Muscle layer of colon (tissue), 2 donors: ENCODE measurements around the gene FCHSD2.

Experiments
- H3K27ac ChIP-seq: one replicate; pipeline ENCODE4 v1.7.0; 2013; ENCODE audit warnings: low read depth, mild to moderate bottlenecking, low read length, moderate library complexity
- H3K27me3 ChIP-seq, 2 donors: one replicate each; pipeline ENCODE4 v1.7.0; 2013; ENCODE audit warnings: low read length in 2 of 2, mild to moderate bottlenecking in 2 of 2; ENCODE audit not compliant: insufficient read depth in 2 of 2, control insufficient read depth in 1 of 2
- H3K36me3 ChIP-seq: one replicate; pipeline ENCODE4 v1.7.0; 2013; ENCODE audit warnings: mild to moderate bottlenecking, low read length; ENCODE audit not compliant: insufficient read depth
- H3K4me1 ChIP-seq: one replicate; pipeline ENCODE4 v1.7.0; 2013; ENCODE audit warnings: mild to moderate bottlenecking, low read length; ENCODE audit not compliant: insufficient read depth
- H3K4me3 ChIP-seq, 2 donors: one replicate each; pipeline ENCODE4 v1.7.0; 2013; ENCODE audit warnings: low read length in 2 of 2, low read depth in 1 of 2, mild to moderate bottlenecking in 1 of 2, moderate library complexity in 1 of 2
- H3K9ac ChIP-seq: one replicate; pipeline ENCODE4 v1.7.0; 2013; ENCODE audit warnings: low read length
- H3K9me3 ChIP-seq: one replicate; pipeline ENCODE4 v1.7.0; 2013; ENCODE audit warnings: mild to moderate bottlenecking, low read length
- donor health status: abdominal sarcoma.
- donor health status: Adenocarcinoma of cecum.

The FCHSD2 gene

DNA sequence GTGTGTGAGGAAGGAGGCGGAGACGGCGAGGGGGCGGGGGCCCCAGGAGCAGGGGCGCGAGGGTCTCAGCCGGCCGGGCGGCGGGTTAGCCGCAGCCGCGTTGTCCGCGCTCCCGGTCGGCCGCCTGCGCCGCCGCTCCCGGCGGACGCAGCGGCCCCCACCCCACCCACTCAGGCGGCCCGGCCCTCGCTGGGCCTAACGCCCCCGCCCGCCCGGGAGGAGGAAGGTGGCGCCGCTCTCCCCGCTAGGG lies at the start of gene FCHSD2:
FCHSD2 (minus strand) TSS at position 191 of the 250 bp plus-strand sequence. CDS start 441 bp downstream, outside the sequence.
- Histone ChIP-seq H3K9ac (peak within 1 kb of the TSS; percentile 46), H3K27me3 (no peaks in the 10 kb centered on the region), H3K9me3 (no peaks in the 10 kb centered on the region), H3K4me1 (peaks cover 13% of the 10 kb centered on the region), H3K36me3 (no peaks in the 10 kb centered on the region), H3K27ac (peak within 1 kb of the TSS; percentile 83), H3K4me3 (peak within 1 kb of the TSS; percentile 56 to 88)

DNA sequence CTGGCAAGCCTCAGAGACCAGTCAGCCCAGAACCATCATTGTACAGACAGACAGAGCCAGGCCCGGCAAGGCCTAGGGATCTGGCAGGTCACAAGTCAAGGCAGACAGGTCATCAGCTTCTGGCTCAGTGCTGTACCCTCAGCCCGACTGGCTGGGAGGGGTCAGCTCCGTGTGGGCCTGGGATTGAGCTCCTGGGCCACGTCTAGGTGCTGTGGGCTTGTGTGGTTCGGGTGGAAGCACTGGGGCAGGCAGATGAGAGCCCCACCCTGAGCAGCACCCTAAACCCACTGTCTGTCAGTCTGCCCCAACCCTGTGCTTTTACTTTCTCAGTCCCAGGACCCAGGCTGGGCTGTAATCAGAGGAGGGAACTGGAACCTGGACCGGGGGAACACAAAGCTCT lies 49.0 kb upstream of the FCHSD2 start:
- H3K36me3 ChIP-seq = no peaks in the 10 kb centered on the region
- H3K9ac ChIP-seq = no peak overlapping the region
- H3K9me3 ChIP-seq = no peaks in the 10 kb centered on the region
- no peaks in the 10 kb centered on the region for H3K4me1 ChIP-seq
- no peak overlapping the region for H3K27ac ChIP-seq
- no peaks in the 10 kb centered on the region for H3K27me3 ChIP-seq
- no peak overlapping the region for H3K4me3 ChIP-seq

DNA sequence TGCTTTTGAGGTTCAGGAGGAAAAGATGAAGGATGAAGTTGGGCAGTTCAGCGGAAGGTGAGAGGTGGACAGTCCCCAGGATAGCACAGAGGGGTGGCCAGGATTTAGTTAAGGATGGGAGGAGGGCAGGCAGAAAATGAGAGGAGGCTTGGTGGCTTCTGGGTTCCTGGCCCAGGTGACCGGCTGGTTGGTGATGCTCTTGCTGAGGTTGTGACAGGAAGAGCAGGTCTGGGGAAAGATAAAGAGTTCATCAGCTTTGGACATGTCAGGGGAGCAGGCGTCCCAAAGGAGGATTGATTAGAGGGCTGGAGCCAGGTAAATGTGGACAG lies 48.4 kb upstream of the FCHSD2 start:
- H3K9ac ChIP-seq = no peak overlapping the region
- H3K4me3 ChIP-seq = no peak overlapping the region
- no peaks in the 10 kb centered on the region for H3K4me1 ChIP-seq
- H3K27me3 ChIP-seq = no peaks in the 10 kb centered on the region
- H3K27ac ChIP-seq = no peak overlapping the region
- no peaks in the 10 kb centered on the region for H3K9me3 ChIP-seq
- H3K36me3 ChIP-seq = no peaks in the 10 kb centered on the region

DNA sequence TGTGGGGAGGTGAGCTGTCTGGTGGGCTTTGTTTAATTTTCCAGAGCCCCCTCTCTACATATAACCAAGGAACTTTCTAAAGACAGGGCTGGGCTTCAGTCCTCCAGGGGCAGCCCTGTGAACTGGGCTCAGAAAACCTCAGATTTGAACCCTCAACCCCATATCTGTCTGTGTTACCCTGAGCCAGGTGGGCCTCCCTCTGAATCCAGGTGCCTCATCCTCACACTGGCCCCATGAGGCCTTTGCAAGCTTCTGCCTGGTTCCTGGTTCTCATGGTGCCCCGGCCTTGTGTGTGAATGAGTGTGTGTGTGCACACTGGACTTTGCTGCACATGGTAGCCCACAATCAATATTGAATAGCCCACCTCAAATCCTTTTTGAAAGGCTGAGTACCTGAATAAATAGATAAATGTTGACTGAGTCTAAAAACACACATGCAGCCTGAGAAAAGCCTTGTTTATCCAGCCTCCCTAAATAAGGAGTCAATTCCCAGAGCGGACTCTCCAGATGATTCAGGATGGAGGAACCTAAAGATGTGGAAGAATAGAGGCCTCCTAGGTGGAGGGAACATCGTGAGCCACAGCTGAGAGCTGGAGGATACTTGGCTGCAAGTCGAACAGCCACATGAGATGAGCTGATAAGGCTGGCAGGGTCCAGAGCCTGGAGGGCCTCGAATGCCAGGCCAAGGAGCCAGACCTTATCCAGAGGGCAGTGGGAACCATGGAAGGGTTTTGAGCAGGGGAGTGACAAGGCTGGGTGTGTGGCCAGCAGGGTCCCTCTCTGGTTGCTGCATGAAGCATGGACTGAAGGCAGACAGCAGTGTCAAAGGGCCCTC lies 47.8 kb upstream of the FCHSD2 start:
- no peaks in the 10 kb centered on the region for H3K4me1 ChIP-seq
- H3K9ac ChIP-seq = no peak overlapping the region
- no peaks in the 10 kb centered on the region for H3K36me3 ChIP-seq
- no peaks in the 10 kb centered on the region for H3K9me3 ChIP-seq
- no peaks in the 10 kb centered on the region for H3K27me3 ChIP-seq
- H3K27ac ChIP-seq = no peak overlapping the region
- no peak overlapping the region for H3K4me3 ChIP-seq

DNA sequence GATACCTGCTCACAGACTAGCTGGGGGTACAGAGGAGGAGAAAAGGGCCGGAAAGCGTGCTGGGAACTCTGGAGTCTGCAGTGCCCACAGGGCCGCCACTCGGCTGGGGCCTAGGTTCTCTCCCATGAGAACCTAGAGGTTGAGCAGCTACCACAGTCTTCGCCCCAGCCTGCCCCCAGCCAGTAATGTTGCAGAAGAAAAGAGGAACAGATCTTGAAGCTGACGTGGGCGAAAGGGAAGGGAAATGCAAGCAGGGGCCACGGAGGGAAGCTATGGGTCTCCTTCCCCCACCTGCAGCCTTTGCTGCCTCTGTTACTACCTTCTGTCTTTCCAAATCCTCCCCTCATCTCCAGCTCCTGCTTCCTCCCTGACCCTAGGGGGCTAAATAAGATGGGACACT lies 47.2 kb upstream of the FCHSD2 start:
- H3K27me3 ChIP-seq = no peaks in the 10 kb centered on the region
- H3K27ac ChIP-seq = no peak overlapping the region
- no peaks in the 10 kb centered on the region for H3K4me1 ChIP-seq
- H3K36me3 ChIP-seq = no peaks in the 10 kb centered on the region
- no peaks in the 10 kb centered on the region for H3K9me3 ChIP-seq
- no peak overlapping the region for H3K4me3 ChIP-seq
- no peak overlapping the region for H3K9ac ChIP-seq

DNA sequence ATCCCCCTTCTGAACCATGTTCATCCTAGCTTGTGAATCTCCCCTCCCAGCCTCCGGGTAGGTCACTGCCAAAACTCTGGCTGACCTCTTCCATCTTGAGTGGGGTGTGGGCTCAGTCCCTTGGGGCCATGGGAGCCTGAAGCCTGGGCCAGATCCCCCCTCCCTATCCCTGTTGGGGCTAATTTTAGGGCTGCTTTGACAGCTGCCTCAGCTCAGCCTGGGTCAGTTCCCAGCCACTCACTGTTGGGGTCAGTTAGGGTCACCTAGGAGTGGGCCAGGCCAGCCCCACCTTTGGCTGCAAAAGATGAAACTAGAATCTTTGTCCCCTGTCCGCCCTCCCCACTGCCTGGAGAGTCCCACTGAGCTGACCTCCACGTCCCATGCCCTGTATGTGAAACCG lies 46.2 kb upstream of the FCHSD2 start:
- H3K27ac ChIP-seq = no peak overlapping the region
- no peak overlapping the region for H3K9ac ChIP-seq
- H3K4me1 ChIP-seq = no peaks in the 10 kb centered on the region
- no peaks in the 10 kb centered on the region for H3K36me3 ChIP-seq
- no peaks in the 10 kb centered on the region for H3K9me3 ChIP-seq
- H3K27me3 ChIP-seq = no peaks in the 10 kb centered on the region
- H3K4me3 ChIP-seq = no peak overlapping the region

DNA sequence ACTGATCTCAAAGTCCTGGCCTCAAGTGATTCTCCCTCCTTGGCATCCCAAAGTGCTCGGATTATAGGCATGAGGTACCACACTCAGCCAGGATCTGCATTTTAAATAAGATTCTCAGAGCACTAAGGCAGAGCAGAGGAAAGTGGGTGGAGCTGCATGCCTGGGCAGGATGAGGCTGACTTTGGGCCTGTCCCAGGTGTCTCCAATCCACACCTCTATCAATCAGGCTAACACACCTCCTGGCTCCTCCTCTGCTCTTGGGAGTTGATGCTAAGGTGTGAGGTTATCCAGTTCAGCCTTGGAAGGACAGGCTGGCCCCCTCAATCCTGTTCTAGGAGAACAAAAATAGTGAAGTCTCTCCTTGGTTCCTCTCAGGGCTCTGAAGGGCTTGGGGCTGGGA lies 45.7 kb upstream of the FCHSD2 start:
- Histone ChIP-seq H3K27me3 (no peaks in the 10 kb centered on the region), H3K9ac (no peak overlapping the region), H3K9me3 (no peaks in the 10 kb centered on the region), H3K4me3 (no peak overlapping the region), H3K27ac (no peak overlapping the region), H3K36me3 (no peaks in the 10 kb centered on the region), H3K4me1 (no peaks in the 10 kb centered on the region)

DNA sequence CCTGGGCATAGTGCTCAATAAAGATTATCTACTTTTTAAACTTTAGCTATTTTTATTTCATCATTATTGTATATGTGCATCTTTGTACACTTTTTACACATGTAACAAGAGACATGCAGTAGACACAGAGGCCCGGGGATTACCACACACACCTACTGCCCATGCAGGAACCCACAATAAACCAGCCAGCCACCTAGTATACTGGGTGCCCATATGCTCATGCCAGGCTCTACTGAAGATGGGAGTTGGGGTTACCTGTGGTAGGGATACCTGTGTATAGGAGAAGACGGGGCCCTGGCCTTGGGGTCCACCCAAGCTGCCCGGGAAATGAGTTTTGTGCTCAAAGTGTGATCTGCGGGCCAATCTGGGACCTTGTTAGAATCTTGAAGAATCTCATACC lies 44.8 kb upstream of the FCHSD2 start:
- H3K27me3 ChIP-seq = no peaks in the 10 kb centered on the region
- no peaks in the 10 kb centered on the region for H3K4me1 ChIP-seq
- H3K36me3 ChIP-seq = no peaks in the 10 kb centered on the region
- H3K4me3 ChIP-seq = no peak overlapping the region
- no peak overlapping the region for H3K27ac ChIP-seq
- no peak overlapping the region for H3K9ac ChIP-seq
- no peaks in the 10 kb centered on the region for H3K9me3 ChIP-seq

DNA sequence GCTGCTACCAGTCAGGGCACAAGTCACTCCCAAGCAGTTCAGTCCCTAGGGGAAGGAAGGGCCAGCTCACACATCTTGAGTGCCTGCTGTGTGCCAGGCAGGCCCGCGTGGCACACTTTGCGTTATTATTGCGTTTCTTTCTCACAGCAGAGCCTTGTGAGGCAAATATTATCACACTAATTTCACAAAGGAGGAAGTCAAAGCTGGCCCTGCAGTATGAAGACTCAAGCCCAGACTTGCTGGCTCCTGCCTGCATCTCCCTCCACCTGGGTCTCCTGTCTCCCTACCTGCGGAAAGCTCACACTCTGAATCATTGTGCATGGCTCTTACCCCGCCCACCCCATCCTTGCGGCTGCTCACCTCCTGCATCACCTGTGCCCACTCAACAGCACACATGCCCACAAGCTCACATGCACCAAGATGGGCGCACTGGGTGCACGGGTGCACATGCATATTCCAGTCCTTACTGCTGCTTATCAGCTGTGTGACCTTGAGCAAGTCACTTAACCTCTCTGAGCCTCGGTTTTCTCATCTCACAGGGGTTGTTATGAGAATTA lies 44.3 kb upstream of the FCHSD2 start:
- Histone ChIP-seq H3K9ac (no peak overlapping the region), H3K27me3 (no peaks in the 10 kb centered on the region), H3K27ac (no peak overlapping the region), H3K36me3 (no peaks in the 10 kb centered on the region), H3K9me3 (no peaks in the 10 kb centered on the region), H3K4me3 (no peak overlapping the region), H3K4me1 (no peaks in the 10 kb centered on the region)

DNA sequence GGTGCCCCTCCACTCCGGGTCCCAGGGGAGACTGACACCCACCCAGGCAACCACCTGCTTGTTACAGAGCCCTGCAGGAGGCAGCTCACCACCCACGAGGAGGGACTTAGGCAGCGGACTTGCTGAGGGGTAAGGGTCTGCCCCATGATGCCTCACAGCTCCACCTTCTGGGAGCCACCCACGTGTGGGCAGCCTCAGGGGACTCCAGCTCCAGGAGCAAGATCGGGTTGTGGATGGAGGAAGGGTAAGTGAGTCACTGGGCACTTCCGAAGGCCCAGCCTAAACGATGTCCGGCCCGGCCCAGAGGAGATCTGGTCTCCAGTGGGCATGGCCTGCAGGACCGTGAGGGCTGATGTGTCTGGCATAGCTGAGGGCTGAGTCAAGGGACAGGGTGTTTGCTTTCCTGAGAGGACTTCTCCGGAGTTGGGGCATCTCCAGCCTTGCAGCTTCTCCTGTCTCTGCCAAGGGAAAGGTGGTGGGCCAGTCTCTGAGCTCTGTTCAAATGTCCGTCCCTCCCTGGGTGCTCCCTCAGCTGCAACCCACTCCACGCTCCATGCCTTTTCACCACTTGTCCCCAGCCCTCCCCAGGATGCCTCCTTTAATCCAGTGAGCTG lies 43.7 kb upstream of the FCHSD2 start:
- Histone ChIP-seq H3K9ac (no peak overlapping the region), H3K36me3 (no peaks in the 10 kb centered on the region), H3K27ac (no peak overlapping the region), H3K4me1 (no peaks in the 10 kb centered on the region), H3K4me3 (no peak overlapping the region), H3K27me3 (no peaks in the 10 kb centered on the region), H3K9me3 (no peaks in the 10 kb centered on the region)

DNA sequence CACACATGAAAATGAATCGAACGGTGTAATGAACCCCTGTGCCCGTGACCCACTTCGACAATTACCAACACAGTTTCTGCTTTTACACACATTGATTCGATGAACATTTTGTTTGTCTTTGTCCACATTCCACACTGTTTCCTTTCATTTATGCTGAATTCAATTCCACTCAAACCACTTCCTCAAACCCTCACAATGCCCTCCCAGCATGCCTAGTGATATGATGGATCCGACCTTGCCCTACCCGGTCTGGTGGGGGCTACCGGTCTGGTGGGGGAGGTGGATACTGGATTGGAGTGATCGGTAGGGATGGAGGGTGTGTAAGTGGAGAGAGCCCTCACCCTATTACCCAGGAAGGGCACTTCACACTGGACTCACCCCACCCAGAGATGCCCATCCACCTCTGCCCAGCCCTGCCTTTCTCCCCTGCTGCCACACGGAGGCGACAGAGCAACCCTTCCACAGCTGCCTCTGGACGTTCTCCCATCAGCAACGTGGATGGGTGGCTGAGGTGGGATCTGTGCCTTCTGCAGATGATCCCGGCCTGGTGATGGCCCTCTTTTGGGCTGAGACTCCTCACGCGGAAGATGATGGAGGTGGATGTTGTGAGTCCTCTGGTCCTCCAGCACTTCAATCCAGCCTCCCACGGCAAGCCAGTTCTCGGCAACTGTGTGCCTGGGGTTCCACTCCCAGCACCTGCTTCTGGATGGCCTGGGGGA lies 43.0 kb upstream of the FCHSD2 start:
- H3K9ac ChIP-seq = no peak overlapping the region
- H3K36me3 ChIP-seq = no peaks in the 10 kb centered on the region
- H3K9me3 ChIP-seq = no peaks in the 10 kb centered on the region
- no peak overlapping the region for H3K27ac ChIP-seq
- no peak overlapping the region for H3K4me3 ChIP-seq
- H3K4me1 ChIP-seq = no peaks in the 10 kb centered on the region
- no peaks in the 10 kb centered on the region for H3K27me3 ChIP-seq
